ENCODE measurements around the gene MINK1. TPM values are rescaled to one million over a fixed set of nuclear protein-coding genes. Genes with fewer than 3 reads are reported as not detected.

Gene MINK1
- total and polyA plus RNA-seq, 2 of the 13 experiments (the other 11 are each of a cell fraction or from before 2014, with no cell fraction given), result 17.2 to 63.9 TPM

DNA sequence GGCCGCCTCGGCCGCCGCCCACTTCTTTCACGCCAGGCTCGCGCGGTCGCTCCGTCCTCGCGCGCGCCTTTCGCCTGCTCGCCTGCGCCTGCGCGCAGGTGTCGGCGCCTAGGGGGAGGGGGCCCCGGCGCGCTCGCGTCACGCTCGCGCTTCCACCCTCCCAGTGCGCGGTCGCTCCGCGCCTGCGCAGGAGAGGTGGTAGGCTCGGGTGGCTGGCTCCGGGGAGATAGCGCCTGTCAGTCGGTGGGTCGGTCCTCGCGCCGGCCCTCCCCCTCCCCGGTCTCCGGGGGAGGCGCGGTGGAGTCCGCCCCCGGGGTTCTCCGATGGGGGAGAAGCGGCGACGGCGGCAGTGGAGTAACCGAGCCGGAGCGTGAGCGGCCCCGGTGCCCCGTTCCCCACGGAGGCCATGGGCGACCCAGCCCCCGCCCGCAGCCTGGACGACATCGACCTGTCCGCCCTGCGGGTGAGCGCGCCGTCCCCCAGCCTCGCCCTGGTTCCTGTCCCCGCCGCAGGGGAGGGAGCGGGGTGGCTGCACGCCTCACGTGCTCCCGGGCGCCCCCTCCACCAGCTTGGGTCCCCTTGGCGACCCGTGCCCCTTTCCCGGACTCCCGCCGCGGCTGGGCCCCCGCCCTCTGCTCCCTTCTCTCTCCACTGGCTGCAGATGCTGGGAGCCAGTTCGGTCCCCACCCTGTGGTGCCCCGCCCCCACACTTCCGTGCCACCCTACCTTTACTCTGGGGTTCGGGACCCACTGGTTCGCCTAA, at the start of gene MINK1 (continued):
- TF ChIP-seq, protein P1, sequence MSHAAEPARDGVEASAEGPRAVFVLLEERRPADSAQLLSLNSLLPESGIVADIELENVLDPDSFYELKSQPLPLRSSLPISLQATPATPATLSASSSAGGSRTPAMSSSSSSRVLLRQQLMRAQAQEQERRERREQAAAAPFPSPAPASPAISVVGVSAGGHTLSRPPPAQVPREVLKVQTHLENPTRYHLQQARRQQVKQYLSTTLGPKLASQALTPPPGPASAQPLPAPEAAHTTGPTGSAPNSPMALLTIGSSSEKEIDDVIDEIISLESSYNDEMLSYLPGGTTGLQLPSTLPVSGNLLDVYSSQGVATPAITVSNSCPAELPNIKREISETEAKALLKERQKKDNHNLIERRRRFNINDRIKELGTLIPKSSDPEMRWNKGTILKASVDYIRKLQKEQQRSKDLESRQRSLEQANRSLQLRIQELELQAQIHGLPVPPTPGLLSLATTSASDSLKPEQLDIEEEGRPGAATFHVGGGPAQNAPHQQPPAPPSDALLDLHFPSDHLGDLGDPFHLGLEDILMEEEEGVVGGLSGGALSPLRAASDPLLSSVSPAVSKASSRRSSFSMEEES (CRISPR knock-in tag; IDR thresholded peaks at IDR 0.05), result peak; percentile 11; the same call in 1 of the 2 replicates
- TF ChIP-seq ETV5 (CRISPR knock-in tag; IDR thresholded peaks at IDR 0.05; ENCODE audit: borderline replicate concordance) (peak; percentile 42; the same call in 1 of the 2 replicates), KDM5A (IDR thresholded peaks at IDR 0.05; ENCODE audit: borderline replicate concordance, low read length) (no peak), ZNF441 (CRISPR knock-in tag; IDR thresholded peaks at IDR 0.05; ENCODE audit: borderline replicate concordance) (no peak), POLR2A (IDR thresholded peaks at IDR 0.05; ENCODE audit: insufficient read depth in 1 of 2, low read depth in 2 of 2, low read length in 2 of 2) (peak in 1 of 2 experiments; percentile 78; a peak in 3 of 4 replicates), ZNF484 (CRISPR knock-in tag; IDR thresholded peaks at IDR 0.05; ENCODE audit: borderline replicate concordance, low read depth) (no peak), PHF20 (CRISPR knock-in tag; IDR thresholded peaks at IDR 0.05) (no peak), MTA1 (CRISPR knock-in tag; IDR thresholded peaks at IDR 0.05; ENCODE audit: borderline replicate concordance) (peak; percentile 58), ZSCAN29 (CRISPR knock-in tag; conservative IDR thresholded peaks at IDR 0.05) (peak; percentile 70), NFATC3 (CRISPR knock-in tag; IDR thresholded peaks at IDR 0.05) (0 out of 2 replicates have a peak, but pooled peaks have one; percentile 43), ZNF451 (CRISPR knock-in tag; IDR thresholded peaks at IDR 0.05) (peak; percentile 80; the same call in 1 of the 2 replicates), RBM39 (IDR thresholded peaks at IDR 0.05; ENCODE audit: low read depth, low read length, poor library complexity, severe bottlenecking) (peak; percentile 38)
- TF ChIP-seq, protein P2, sequence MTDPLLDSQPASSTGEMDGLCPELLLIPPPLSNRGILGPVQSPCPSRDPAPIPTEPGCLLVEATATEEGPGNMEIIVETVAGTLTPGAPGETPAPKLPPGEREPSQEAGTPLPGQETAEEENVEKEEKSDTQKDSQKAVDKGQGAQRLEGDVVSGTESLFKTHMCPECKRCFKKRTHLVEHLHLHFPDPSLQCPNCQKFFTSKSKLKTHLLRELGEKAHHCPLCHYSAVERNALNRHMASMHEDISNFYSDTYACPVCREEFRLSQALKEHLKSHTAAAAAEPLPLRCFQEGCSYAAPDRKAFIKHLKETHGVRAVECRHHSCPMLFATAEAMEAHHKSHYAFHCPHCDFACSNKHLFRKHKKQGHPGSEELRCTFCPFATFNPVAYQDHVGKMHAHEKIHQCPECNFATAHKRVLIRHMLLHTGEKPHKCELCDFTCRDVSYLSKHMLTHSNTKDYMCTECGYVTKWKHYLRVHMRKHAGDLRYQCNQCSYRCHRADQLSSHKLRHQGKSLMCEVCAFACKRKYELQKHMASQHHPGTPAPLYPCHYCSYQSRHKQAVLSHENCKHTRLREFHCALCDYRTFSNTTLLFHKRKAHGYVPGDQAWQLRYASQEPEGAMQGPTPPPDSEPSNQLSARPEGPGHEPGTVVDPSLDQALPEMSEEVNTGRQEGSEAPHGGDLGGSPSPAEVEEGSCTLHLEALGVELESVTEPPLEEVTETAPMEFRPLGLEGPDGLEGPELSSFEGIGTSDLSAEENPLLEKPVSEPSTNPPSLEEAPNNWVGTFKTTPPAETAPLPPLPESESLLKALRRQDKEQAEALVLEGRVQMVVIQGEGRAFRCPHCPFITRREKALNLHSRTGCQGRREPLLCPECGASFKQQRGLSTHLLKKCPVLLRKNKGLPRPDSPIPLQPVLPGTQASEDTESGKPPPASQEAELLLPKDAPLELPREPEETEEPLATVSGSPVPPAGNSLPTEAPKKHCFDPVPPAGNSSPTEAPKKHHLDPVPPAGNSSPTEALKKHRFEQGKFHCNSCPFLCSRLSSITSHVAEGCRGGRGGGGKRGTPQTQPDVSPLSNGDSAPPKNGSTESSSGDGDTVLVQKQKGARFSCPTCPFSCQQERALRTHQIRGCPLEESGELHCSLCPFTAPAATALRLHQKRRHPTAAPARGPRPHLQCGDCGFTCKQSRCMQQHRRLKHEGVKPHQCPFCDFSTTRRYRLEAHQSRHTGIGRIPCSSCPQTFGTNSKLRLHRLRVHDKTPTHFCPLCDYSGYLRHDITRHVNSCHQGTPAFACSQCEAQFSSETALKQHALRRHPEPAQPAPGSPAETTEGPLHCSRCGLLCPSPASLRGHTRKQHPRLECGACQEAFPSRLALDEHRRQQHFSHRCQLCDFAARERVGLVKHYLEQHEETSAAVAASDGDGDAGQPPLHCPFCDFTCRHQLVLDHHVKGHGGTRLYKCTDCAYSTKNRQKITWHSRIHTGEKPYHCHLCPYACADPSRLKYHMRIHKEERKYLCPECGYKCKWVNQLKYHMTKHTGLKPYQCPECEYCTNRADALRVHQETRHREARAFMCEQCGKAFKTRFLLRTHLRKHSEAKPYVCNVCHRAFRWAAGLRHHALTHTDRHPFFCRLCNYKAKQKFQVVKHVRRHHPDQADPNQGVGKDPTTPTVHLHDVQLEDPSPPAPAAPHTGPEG (CRISPR knock-in tag; IDR thresholded peaks at IDR 0.05), result no peak
- TF ChIP-seq, protein P3, sequence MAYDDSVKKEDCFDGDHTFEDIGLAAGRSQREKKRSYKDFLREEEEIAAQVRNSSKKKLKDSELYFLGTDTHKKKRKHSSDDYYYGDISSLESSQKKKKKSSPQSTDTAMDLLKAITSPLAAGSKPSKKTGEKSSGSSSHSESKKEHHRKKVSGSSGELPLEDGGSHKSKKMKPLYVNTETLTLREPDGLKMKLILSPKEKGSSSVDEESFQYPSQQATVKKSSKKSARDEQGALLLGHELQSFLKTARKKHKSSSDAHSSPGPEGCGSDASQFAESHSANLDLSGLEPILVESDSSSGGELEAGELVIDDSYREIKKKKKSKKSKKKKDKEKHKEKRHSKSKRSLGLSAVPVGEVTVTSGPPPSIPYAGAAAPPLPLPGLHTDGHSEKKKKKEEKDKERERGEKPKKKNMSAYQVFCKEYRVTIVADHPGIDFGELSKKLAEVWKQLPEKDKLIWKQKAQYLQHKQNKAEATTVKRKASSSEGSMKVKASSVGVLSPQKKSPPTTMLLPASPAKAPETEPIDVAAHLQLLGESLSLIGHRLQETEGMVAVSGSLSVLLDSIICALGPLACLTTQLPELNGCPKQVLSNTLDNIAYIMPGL (CRISPR knock-in tag; IDR thresholded peaks at IDR 0.05; ENCODE audit: borderline replicate concordance in 1 of 2, low read depth in 1 of 2), result peak; percentile 71 to 74
- TF ChIP-seq, protein P4, sequence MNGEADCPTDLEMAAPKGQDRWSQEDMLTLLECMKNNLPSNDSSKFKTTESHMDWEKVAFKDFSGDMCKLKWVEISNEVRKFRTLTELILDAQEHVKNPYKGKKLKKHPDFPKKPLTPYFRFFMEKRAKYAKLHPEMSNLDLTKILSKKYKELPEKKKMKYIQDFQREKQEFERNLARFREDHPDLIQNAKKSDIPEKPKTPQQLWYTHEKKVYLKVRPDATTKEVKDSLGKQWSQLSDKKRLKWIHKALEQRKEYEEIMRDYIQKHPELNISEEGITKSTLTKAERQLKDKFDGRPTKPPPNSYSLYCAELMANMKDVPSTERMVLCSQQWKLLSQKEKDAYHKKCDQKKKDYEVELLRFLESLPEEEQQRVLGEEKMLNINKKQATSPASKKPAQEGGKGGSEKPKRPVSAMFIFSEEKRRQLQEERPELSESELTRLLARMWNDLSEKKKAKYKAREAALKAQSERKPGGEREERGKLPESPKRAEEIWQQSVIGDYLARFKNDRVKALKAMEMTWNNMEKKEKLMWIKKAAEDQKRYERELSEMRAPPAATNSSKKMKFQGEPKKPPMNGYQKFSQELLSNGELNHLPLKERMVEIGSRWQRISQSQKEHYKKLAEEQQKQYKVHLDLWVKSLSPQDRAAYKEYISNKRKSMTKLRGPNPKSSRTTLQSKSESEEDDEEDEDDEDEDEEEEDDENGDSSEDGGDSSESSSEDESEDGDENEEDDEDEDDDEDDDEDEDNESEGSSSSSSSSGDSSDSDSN (CRISPR knock-in tag; IDR thresholded peaks at IDR 0.05), result peak; percentile 53; the same call in 1 of the 2 replicates
